Stimulated activated naive CD4-positive, alpha-beta T cell treated with Interleukin-2 at 50 U/mL for 16 hours (primary cell): ENCODE measurements around the gene RER1.

Source experiments
- DNase-seq: peaks from one replicate; lab custom pipeline; 2025; lab: John Stamatoyannopoulos, UW

The RER1 gene

GRCh38 chr1:2353551-2354438, 37.8 kb upstream of the RER1 start:
- DNase-seq: no peak

GRCh38 chr1:2354511-2355372, 36.9 kb upstream of the RER1 start:
- DNase-seq: no peak

- DNase-seq: no peak
These were observed 36.0 kb upstream of the RER1 start for GRCh38 chr1:2355373-2356261.

GRCh38 chr1:2356401-2356800, 35.2 kb upstream of the RER1 start:
- DNase-seq: no peak

GRCh38 chr1:2356911-2357845, 34.5 kb upstream of the RER1 start:
- no peak for DNase-seq

GRCh38 chr1:2358072-2358471, 33.6 kb upstream of the RER1 start:
- no peak for DNase-seq

GRCh38 chr1:2358651-2359640, 32.7 kb upstream of the RER1 start:
- DNase-seq: no peak

- no peak for DNase-seq
These were observed 30.9 kb upstream of the RER1 start for GRCh38 chr1:2360588-2361364.

- DNase-seq: no peak
These were observed 27.7 kb upstream of the RER1 start for GRCh38 chr1:2363847-2364513.

GRCh38 chr1:2368053-2368744, 23.4 kb upstream of the RER1 start:
- no peak for DNase-seq

- no peak for DNase-seq
These were observed 18.8 kb upstream of the RER1 start for GRCh38 chr1:2372551-2373490.

- DNase-seq: no peak
These were observed 17.9 kb upstream of the RER1 start for GRCh38 chr1:2373551-2374251.

- DNase-seq: no peak
These were observed 17.1 kb upstream of the RER1 start for GRCh38 chr1:2374252-2375155.

GRCh38 chr1:2375246-2375922, 16.3 kb upstream of the RER1 start:
- no peak for DNase-seq
